Embryonic facial prominence (tissue), 1 donor: ENCODE measurements around the gene TRAF1.

Source experiments
- DNase-seq: peaks from one replicate; pipeline ENCODE4 v3.0.0-alpha.2; 2016; ENCODE audit errors: extremely low spot score

The TRAF1 gene

GRCh38 chr9:120870206-120870605 lies 56.4 kb downstream of the TRAF1 start:
- no peak for DNase-seq

DNA sequence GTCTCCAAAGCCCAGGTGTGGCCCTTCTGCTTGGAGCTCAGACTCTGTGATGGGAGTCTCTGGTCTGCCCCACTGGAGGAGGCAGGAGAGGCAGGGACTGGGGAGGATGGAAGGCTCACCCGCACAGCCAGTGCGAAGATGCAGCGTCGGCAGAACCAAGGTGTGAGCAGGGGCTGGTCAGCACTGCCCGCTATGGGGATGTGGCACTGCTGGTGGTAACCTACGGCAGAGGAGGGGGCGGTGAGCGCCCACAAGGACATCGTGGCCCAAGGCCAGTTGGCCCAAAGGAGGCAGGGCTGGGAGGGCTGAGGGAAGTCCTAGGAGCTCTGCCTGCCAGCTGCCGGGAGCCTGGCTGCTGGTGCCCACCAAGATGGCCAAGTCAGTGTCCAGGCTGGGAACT lies 56.9 kb downstream of the TRAF1 start:
- no peak for DNase-seq

DNA sequence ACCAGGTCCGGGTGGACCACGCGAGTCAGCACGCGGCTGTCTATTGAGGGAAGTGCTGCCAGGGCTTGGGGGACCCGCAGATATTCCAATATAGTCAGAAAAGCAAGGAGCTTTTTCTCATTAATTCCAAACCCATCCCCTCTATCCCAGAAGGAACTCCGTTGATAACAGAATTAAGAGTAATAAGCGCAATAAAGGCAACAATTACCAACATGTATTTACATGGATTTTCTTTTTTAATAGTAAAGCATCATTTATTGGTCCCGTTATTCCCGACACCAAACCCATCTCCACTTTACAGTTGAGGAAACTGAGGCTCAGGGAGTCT lies 57.3 kb downstream of the TRAF1 start:
- DNase-seq, result no peak

DNA sequence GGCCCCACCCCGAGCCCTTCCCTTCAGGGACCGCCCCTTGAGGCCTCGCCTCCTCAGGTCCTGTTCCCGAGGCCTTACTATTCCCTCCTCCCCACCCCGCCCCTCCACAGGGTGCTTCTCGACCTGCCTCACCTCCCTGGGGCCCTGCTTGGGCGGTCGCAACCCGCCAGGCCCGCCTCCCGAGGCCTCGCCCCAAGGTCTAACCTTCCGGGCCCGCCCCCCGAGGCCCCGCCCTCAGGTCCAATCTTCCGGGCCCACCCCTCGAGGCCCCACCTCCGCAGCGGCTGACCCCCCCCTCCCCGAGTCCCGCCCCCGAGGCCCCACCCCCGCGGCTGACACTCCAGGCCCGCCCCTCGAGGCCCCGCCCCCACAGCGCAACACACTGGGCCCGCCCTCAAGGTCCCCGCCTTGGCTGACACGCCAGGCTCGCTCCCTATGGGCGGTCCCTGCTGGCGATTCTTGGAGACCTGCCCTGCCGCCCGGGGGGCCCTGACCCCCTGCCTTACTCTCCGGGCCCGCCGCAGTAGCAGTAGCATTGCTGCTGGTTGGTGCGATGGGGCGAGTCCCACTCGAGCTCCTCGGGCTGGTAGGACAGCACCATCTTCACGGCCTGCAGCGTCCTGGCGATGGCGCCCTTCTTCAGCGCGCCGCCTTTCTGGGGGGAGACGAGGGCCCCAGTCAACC lies 57.8 kb downstream of the TRAF1 start:
- peak; percentile 69 for DNase-seq

GRCh38 chr9:120868339-120868675 lies 58.3 kb downstream of the TRAF1 start:
- no peak for DNase-seq

DNA sequence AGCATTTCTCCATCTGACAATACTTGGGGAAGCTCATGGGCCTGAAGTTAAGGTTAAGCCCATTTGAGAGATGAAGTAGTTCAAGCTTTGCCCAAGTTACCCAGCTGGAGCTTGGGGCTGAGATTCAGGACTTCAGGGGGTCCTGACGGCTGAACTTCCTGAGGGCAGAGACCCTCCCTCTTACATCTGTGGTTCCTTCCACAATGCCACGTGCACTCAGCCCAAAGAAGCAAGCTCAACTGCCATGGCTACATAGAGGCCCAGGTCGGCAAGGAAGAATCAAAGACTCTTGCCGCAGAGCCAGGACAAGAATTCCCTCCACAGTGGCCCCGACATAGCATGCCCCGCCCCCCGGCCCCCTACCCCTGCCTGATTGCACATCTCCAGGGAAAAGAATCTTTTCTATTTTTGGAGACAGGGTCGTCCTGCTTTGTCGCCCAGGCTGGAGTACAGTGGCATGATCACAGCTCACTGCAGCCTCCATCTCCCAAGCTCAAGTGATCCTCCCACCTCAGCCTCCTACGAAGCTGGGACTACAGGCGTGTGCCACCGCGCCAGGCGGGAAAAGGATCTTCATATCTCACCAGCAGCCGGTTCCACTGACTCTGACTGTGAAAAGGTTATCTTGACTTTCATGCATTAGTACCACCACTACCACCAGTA lies 58.8 kb downstream of the TRAF1 start:
- no peak for DNase-seq

- no peak for DNase-seq
Observed at GRCh38 chr9:120866651-120867050, 59.9 kb downstream of the TRAF1 start.

DNA sequence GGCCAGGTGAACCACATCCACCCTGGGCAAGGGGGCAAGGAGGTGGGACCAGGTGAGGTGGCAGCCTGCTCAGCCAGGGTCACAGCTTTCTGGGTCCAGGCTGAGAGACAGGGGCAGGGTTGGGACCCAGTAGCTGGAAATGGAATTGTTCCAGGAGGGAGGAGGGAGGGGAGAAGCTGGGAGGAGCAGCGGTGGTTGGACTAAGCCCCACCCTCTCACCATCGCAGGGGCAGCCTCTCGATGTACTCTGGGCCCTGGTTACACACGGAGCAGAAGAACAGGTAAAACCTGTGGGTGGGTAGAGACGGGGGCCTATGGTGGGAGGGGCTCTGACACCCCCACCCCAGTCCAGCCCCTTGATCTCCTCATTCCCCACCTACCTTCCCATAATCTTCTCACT lies 60.8 kb downstream of the TRAF1 start:
- DNase-seq, result no peak

- DNase-seq, result no peak
Observed at GRCh38 chr9:120865176-120865575, 61.4 kb downstream of the TRAF1 start.

DNA sequence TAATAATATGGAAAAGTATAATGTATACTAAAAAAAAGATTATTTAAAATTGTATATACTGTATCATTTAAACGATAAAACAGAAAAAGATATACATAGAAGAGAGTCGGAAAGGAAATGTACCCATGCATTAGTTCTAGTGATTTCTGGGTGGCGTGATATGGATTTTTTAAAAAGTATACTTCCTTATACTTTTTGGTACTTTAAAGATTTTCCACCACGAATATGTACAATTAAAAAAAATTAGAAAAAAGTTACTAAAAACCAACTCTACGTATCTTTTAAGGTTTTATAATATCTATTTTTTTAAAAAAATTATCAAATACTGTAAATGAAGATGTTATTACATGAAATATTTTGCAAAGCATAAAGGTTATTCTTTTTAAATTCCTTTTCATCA lies 61.9 kb downstream of the TRAF1 start:
- no peak for DNase-seq

DNA sequence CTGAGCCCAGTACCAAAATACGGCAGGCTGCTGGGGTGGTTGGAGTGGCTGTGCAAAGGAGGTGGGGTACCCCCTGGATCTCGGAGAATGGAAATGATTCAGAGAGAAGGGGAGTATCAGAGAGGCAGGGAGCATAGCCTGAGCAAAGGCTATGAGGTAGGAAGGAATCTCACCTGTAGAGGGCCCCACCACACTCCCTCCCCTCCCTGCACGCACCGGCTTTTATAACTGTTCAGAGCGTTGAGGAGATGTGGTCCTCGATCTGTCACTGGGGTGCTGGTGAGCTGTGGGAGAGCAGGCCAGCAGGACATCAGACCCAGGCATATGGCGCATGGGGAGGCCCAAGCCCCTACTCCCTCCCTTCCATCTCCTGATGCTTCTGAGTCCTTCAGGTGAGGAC lies 62.8 kb downstream of the TRAF1 start:
- DNase-seq, result no peak

GRCh38 chr9:120862452-120862851 lies 64.1 kb downstream of the TRAF1 start:
- no peak for DNase-seq

DNA sequence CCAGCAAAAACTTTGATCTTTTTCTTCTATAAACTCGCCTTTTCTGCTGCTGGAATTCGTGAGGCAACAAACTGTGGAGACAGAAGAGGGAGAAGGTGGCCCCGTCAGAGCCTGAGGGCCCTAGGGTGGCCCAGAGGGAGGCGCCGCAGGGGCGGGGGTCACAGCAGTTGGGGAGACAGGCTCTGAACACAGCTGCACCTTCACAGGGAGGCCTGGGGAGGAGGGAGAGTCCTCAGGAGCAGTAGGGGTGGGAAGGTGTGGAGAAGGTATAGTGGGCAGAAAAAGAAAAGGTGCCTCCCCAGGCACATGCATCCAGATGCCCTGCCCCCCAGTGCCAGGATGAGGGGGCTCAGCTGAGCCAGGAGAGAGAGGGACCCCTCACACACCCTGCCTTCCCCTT lies 64.7 kb downstream of the TRAF1 start:
- no peak for DNase-seq

DNA sequence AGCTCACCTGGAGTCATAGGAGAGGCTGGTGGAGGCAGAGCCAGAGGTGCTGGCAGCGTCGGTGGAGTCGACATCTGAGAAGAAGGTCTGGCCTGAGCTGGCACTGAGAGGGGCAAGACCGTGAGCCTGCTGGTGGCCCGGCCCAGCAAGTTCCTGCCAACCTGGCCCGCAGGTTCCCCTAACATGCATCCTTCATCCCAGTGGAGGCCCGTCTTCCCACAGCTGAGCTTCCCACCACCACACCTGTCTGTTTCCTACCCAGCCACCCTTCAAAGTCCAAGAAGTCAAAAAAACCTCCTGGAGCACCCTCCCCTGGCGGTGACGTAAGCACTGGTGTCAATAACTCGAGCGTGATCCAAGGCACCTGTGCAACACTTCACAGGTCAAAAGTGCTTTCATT lies 66.5 kb downstream of the TRAF1 start:
- no peak for DNase-seq

GRCh38 chr9:120859361-120859760 lies 67.2 kb downstream of the TRAF1 start:
- no peak for DNase-seq

- no peak for DNase-seq
Observed at GRCh38 chr9:120857902-120858301, 68.7 kb downstream of the TRAF1 start.

DNA sequence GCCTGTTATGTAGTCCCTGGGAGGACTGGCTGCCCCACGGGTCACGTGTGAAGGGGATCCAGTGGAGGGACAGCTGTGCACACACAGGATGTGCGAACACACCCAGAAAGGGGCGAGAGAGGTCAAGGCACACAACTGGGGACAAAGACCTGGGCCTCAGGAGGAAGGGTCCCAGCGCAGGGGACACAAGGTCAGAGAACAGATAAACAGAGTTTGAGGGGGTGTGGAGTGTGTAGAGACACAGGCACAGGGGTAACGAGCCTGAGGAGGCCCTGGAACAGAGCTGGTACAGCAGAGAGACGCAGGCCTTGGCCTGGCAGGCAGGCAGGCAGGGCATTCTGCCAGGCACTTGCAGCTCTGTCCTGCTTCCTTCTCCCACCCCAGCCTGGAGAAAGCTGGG lies 69.1 kb downstream of the TRAF1 start:
- DNase-seq, result no peak

- no peak for DNase-seq
Observed at GRCh38 chr9:120856700-120857099, 69.9 kb downstream of the TRAF1 start.

- DNase-seq, result no peak
Observed at GRCh38 chr9:120855827-120856670, 70.5 kb downstream of the TRAF1 start.

- no peak for DNase-seq
Observed at GRCh38 chr9:120854596-120855327, 71.8 kb downstream of the TRAF1 start.

- no peak for DNase-seq
Observed at GRCh38 chr9:120853198-120853597, 73.4 kb downstream of the TRAF1 start.
